AG20443 (cell line): Measurements from ENCODE around the gene PLA2G12B.
"Not testable (repeated sequence)": the region's sequence is repeated elsewhere in the genome, so short reads cannot be mapped to it uniquely, and the experiment has no call there.

Source experiments
- DNase-seq: peaks from one replicate; pipeline ENCODE4 v3.0.0; 2012; ENCODE audit warnings: low spot score, mixed read lengths

The PLA2G12B gene, protein sequence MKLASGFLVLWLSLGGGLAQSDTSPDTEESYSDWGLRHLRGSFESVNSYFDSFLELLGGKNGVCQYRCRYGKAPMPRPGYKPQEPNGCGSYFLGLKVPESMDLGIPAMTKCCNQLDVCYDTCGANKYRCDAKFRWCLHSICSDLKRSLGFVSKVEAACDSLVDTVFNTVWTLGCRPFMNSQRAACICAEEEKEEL

DNA sequence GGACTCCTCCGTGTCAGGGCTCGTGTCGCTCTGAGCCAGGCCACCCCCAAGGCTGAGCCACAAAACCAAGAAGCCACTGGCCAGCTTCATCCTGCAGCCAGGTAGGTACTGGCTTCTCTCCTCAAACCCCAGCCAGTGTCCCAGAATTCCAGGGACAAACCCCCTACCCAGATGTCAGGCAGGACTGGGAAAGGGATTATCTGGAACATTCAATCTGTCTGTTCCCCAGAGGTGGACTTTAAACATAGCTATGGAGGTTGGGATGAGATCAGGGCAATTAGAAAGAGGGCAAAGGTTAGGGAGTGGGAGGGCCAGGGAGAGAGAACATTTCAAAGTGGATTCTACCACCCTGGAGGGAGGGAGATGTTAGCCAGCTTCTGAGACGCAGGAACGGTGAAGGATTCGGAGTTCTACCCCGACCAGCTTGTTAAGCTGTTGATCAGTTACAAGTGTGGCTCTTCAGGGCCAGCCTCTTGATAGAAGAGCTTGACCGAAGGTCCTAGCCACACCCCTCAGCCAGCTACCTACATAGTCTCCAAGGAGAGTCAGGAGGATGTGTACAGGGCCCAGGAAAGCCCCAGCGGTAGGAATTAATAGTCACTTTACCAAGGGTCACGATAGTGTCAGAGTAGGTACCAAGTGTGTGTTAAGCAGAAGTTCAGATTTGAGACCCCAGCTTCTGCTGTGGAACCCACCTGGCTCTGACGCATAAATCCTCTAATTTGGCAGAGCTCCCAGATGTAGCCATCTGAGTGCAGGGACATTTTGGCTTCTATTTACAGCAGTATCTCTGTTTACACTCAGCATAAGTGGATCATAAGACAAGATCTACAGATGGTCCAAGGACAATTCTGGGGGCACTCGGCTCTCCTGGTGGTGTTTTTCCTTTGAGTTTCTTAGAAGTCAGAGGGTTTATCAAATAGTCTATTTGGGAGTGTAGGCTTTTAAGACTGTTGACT lies at the start of gene PLA2G12B:
TSS of gene PLA2G12B (minus strand) at position 211 of the 959 bp plus-strand sequence. CDS start at position 90, 121 bp downstream.
- DNase-seq = no peak

DNA sequence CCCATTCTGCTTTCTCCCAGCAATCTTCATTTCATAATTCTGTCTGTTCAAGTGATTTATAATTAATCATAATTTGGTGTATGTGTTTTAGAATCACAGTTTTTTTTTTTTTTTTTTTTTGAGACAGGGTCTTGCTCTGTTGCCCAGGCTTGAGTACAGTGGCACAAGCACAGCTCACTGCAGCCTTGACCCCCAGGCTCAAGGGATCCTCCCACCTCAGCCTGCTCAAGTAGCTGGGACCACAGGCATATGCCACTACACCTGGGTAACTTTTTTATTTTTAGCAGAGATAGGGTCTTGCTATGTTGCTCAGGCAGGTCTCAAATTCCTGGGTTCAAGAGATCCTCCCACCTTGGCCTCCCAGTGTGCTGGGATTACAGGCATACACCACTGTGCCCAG lies 49.2 kb upstream of the PLA2G12B start:
- DNase-seq = no peak

DNA sequence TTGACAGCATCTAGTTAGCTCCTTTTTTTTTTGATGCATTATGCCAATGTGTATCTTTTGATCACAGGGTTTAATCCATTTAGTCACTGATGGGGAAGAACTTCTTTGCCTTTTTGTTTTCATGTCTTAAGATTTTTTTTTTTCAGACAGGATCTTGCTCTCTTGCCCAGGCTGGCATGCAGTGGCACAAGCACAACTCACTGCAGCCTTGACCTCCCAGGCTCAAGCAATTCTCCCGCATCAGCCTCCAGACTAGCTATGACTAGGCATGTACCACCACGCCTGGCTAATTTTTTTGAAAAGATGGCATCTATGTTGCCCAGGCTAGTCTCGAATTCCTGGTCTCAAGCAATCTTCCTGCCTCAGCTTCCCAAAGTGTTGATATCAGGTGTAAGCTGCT lies 46.4 kb upstream of the PLA2G12B start:
- no peak for DNase-seq

DNA sequence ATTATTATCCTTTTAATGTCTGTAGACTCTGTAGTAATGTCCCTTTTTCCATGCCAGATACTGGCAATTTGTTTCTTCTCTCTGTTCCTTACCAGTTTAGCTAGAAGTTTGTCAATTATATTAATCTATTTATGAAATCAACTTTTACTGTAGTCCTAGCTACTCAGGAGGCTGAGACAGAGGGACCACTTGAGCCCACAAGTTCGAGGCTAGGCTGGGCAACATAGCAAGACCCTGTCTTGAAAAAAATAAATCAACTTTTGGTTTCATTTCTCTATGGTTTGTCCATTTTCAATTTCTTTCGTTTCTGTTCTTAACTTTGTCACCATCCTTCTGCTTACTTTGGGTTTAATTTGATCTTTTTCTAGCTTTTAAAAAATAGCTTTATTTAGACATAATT lies 42.5 kb upstream of the PLA2G12B start:
- no peak for DNase-seq

DNA sequence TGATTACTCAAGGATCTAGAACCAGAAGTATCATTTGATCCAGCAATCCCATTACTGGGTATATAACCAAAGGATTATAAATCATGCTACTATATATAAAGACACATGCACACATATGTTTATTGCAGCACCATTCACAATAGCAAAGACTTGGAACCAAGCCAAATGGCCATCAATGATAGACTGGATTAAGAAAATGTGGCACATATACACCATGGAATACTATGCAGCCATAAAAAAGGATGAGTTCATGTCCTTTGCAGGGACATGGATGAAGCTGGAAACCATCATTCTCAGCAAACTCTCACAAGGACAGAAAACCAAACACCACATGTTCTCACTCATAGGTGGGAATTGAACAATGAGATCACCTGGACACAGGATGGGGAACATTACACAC lies 40.9 kb upstream of the PLA2G12B start:
- DNase-seq = not testable (repeated sequence)

DNA sequence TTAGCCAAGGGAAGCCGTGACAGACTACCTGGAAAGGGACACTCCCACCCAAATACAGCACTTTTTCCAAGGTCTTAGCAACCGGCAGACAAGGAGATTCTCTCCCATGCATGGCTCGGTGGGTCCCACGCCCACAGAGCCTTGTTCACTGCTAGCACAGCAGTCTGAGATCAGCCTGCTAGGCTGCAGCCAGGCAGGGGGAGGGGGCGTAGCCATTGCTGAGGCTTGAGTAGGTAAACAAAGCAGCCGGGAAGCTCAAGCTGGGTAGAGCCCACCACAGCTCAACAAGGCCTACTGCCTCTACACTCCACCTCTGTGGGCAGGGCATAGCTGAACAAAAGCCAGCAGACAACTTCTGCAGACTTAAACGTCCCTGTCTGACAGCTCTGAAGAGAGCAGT lies 35.2 kb upstream of the PLA2G12B start:
- DNase-seq = not testable (repeated sequence)

DNA sequence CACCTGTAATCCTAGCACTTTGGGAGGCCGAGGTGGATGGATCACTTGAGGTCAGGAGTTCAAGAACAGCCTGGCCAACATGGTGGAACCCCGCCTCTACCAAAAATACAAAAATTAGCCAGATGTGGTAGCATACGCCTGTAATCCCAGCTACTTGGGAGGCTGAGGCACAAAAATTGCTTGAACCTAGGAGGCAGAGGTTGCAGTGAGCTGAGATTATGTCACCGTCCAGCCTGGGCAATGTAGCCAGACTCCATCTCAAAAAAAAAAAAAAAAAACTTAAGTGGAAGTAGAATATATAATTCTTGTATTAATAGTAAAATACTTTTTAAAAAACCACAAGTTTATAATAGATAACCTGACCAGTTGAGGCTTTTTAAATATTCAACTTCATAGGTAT lies 30.0 kb upstream of the PLA2G12B start:
- not testable (repeated sequence) for DNase-seq

DNA sequence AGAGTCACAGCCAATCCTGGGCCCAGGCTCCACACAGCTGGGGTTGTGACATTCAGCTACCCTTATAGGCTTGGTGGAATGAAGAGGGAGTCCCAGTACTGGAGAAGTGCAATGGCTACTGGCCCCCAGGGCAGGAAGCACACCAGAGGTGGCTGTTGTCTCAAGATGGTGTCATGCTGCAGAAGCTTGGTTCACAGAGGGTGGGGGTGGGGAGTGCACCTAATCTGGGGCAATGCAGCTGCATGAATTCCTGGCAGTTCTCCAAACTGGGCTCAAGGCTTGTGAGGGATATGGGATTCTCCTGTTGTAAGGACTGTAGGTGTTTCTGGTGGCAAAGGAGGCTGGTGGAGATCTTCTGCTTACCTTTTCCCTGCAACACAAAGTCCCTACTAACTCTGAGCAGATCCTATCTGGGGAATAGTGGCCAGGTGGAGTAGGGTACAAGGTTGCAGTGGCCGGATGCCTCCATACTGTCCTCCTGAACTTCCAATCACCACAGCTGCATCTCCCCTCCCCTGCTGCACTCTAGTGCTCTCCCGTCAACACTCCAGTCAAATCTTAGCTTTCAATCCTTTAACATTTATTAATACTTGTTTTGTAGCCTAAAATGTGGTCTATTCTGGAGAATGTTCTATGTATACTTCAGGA lies 27.4 kb upstream of the PLA2G12B start:
- no peak for DNase-seq

DNA sequence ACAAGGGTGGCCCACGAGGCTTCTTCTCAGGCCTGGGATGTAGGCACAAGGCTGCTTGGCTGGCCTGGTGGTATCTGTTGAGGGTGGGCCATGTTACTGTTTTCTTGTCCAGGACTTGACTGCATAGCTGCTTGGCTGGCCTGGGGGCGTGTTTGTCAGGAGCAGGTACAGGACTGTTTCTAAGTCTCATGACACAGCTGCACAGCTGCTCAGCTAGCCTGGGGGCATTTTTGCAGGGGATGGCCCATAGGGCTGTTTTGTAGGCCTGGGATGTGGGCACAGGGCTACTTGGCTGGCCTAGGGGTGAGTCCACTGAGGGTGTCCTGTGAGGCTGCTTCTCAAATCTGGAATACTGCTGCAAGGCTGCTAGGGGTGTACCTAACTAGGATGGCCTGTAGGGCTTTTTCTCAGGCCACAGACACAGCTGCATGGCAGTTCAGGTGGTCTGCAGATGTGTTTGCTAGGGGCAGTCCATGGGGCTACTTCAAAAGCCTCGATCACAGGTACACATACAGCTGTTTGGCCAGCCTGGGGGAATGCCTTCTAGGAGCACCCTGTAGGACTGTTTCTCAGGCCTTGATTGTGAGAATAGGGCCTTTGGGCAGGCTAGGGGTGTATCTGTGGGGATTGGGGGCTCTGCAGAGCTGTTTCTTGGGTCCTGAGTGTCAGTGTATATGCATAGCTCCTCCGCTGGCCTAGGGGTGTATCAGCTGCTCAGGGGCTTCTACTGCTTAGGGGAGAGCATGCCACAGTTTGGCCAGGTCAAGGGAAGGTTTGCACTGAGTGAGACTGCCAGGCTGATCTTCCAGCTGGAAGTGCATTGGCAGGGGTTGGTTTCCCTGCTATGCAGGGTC lies 26.6 kb upstream of the PLA2G12B start:
- DNase-seq = no peak

DNA sequence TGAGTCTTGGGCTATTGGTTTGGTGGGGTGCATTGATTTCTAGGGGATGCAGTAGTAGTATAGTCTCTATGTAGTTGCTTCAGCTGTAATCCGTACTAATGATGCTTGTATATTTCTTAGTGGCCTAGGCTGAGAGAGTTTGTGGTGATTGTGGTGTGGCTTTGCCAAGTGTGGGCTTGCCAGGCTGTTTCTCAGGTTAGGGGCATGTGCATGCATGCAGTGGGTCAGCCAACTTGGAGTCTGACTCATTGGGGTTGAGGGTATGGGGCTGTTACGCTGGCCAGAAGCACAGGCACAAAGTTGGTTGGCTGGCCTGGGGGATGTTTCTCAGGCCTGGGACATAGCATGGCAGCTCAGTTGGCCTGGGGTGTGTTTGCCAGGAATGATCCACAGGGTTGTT lies 25.7 kb upstream of the PLA2G12B start:
- no peak for DNase-seq

DNA sequence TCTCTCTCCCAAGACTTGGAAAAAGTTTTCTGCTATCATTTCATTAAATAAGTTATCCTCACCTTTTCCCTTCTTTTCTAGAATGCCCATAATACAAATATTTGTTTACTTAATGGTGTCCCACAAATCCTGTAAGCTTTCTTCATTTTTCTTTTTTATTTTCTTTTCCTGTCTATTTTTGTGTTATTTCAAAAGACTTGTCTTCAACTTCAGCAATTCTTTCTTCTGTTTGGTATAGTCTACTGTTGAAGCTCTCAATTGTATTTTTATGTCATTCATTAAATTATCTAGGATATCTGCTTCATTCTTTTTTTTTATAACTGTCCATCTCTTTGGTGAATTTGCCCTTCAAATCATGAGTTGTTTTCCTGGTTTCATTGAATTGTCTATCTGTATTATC lies 25.1 kb upstream of the PLA2G12B start:
- no peak for DNase-seq

DNA sequence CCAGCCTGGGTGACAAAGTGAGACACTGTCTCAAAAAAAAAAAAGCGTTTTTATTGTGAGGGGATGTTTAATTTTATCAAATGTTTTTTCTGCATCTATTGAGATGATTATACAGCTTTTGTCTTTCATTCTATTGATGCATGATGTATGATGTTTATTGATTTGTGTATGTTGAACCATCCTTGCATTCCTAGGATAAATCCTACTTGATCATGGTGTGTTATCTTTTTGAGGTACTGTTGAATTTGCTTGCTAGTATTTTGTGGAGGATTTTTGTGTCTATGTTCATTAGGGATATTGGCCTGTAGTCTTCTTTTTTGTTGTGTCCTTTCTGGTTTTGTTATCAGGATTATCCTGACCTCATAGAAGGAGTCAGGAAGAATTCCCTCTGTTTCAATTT lies 22.3 kb upstream of the PLA2G12B start:
- DNase-seq = no peak

DNA sequence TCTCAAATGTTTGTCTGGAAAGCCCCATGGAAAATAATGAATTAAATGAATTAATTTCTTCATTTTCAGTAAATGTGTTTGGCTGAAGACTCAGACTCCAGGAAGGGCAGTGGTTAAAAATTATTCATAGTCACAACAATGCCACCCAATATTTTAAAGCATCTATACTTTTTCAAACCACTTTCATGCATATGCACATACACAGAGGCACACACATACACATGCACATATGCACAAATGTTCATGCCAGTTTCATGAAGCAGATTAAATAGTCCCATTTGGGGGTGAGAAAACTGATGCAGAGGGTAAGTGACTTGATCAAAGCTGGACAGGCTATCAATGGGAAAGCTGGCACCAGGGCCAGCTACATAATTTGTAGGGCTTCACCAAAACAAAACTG lies 1.4 kb upstream of the PLA2G12B start:
- no peak for DNase-seq

DNA sequence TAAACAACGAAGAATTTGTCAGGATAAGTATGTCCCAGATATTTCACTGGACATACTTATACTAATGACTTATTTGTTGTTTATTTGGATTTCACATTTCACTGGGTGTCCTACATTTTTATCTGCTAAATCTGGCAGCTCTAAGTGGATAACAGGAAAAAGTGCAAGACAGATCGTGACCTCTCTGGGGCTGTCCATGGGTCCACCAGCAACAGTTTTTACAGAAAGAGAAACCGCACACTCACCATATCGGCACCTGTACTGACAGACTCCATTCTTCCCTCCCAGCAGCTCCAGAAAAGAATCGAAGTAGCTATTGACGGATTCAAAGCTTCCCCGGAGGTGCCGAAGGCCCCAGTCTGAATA lies 393 bp downstream of the PLA2G12B start:
- no peak for DNase-seq

DNA sequence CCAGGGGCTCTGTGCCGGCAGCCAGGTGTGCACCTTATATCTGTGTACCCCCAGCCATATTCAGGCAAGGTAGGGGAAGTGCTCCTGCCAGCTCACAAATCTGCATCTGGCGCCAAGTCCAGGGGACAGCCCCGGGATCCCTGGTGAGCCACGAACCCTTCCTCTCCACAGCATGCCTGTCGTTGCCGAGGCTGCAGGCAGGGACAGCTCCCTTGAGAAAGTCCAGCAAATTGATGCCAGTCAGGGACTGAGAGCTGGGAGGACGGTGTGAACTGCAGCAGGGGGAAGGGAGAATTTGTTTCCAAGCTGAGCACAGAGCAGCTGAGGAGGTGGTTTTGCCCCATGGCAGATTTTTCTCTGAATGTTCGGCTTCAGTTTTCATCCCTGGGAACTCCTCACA lies 919 bp downstream of the PLA2G12B start:
- DNase-seq = peak; percentile 29

DNA sequence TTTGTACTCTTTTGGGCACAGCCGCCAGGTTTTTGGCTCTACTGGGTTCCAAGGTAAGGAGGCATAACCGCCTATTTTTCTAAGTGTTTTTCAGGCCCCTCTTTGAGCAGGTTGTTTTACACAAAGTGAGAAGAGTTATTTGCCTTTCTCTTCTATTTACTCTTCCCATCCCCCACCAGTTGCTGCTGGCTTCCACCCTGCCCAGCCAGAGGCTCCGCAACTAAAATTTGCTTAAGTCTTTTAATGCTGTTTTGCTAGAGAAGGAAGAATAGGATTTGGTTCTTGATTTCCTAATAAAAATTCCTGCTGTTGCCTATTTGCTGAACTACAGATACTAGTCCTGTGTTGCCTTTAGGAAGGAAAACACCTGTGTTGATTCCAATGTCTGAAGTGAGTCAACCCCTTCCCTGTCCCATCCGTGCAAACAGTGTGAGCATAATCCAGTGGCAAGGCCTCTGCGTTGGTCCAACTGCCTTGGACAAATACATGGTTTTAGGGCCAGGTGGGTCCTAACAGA lies 1.9 kb downstream of the PLA2G12B start:
- no peak for DNase-seq

DNA sequence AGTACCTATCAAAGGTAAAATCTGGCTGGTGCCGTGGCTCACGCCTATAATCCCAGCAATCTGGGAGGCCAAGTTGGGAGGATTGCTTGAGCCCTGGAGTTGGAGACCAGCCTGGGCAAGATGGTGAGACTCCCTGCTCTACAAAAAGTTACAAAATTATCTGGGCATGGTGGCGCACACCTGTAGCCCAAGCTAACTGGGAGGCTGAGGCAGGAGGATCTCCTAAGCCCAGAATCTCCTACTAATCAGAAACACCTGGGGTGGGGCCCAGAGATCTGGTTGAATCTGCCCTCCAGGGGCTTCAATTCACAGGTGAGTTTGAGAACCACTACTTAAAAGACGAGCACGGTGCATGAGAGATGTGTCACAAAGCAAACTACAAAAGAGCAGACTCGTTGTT lies 2.4 kb downstream of the PLA2G12B start:
- no peak for DNase-seq

DNA sequence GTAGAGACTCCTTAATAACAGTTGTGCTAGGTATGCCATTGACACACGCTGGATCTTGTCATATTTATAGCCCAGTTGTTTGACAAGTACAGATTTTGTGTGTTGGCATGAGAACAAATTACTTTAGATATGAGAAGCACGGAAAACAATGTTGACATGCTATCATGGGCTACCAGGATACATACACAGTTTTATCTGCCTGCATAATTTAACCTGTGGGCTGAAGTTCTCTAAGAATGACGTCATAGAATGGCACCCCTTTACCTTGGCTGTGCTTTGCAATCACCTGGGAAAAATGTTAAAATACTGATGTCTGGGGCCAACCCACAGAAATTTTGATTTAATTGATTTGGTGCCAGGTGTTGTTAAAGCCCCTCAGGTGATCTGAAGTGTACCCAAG lies 2.8 kb downstream of the PLA2G12B start:
- no peak for DNase-seq

DNA sequence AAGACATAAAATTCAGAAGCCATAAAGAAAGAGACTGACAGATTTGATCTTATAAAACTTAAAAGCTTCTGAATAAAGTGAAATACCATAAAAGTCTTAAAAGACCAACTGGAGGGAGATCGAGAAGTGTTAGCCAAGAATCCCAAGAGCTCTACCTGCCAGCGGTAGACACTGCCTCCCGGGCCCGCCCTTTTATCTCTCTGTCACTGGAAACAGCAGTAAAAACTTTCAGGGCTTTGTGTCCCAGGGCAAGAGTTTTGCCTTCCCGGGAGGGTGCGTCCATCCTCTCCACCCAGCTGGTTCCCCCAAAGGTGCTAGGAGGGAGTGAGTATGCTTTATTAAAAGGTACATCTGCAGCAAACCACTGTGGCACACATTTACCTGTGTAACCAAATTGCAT lies 5.8 kb downstream of the PLA2G12B start:
- no peak for DNase-seq

DNA sequence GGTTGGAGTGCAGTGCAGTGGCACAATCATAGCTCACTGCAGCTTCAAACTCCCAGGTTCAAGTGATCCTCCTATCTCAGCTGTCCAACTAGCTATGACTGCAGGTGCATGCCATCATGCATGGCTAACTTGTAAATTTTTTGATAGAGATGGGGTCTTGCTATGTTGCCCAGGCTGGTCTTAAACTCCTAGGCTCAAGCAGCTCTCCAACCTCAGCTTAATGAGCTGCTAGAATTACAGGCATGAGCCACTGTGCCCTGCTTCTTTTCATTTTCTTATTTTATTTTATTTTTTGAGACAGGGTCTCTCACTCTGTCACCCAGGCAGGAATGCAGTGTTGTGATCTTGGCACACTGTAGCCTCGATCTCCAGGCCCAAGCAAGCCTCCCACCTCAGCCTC lies 7.6 kb downstream of the PLA2G12B start:
- DNase-seq = no peak

DNA sequence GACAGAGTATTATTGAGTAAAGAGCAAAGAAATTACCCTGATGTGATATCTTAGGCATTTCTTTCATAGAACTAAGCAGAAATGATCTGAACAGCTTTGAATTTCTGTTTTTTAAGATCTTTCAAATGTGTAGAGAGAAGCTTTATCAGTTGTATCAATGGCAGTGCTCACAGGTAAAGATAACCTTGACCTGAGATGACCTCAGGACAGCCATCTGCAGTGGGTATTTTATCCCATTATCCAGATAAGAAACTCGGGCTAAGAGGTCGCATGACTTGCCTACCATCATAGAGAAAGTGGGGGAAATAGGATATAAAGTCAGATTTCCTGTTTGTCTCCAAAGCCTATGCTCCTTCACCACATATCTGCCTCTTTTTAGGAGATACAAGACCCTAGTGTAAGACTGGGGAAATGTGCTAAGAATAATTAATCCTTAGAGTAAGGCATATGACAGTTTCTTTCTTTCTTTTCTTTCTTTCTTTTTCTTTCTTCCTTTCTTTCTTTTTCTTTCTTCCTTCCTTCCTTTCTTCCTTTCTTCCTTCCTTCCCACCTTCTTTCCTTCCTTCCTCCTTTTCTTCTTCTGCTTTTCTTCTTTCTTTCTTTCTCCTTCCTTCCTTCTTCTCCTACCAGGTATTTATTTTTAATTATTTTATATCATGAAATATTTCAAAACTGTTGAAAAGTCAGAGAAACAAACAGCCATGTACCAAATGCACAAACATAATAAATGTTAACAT lies 10.9 kb downstream of the PLA2G12B start:
- no peak for DNase-seq
